ENCODE measurements around the gene GPC4.
"Not testable (repeated sequence)": the region's sequence is repeated elsewhere in the genome, so short reads cannot be mapped to it uniquely, and the experiment has no call there.

Gene GPC4

GRCh38 chrX:133297284-133297683 is 118.0 kb downstream of the GPC4 start:
- H3K27me3 ChIP-seq: no peaks in the 10 kb centered on the region

GRCh38 chrX:133294126-133294525 is 121.2 kb downstream of the GPC4 start:
- Histone ChIP-seq H3K4me3 (no peak overlapping the region), H3K27ac (no peak overlapping the region), H3K9me3 (no peaks in the 10 kb centered on the region), H3K27me3 (no peaks in the 10 kb centered on the region), H3K36me3 (no peaks in the 10 kb centered on the region), H3K4me1 (peaks cover 0 to 27% (median 0%) of the 10 kb centered on the region in 4 donors)
- DNase-seq: peak in 1 of 2 donors; percentile 17
- intact Hi-C loops (cut with DNase I; ENCODE audit: low total_unique reads): no loop called here
- no peak for TF ChIP-seq CTCF (IDR thresholded peaks at IDR 0.05)

More at GRCh38 chrX:133297284-133297683, 118.0 kb downstream of the GPC4 start:
- intact Hi-C loops (cut with DNase I; ENCODE audit: low total_unique reads): no loop called here
- no peak for TF ChIP-seq CTCF (IDR thresholded peaks at IDR 0.05)
- H3K4me3 ChIP-seq: no peak overlapping the region
- H3K4me1 ChIP-seq: peaks cover 0 to 33% (median 0%) of the 10 kb centered on the region in 4 donors
- H3K27ac ChIP-seq: no peak overlapping the region
- DNase-seq: no peak
- H3K36me3 ChIP-seq: peaks cover 0 to under 1% (median under 1%) of the 10 kb centered on the region in 3 donors
- no peaks in the 10 kb centered on the region for H3K9me3 ChIP-seq

- Histone ChIP-seq H3K27me3 (no peaks in the 10 kb centered on the region), H3K36me3 (no peaks in the 10 kb centered on the region), H3K4me1 (peaks cover 0 to 12% (median 0%) of the 10 kb centered on the region in 4 donors), H3K4me3 (no peak overlapping the region), H3K27ac (no peak overlapping the region), H3K9me3 (no peaks in the 10 kb centered on the region)
- intact Hi-C loops (cut with DNase I; ENCODE audit: low total_unique reads): no loop called here
- DNase-seq: no peak
- no peak for TF ChIP-seq CTCF (IDR thresholded peaks at IDR 0.05)
Observed at GRCh38 chrX:133290076-133290475, 125.2 kb downstream of the GPC4 start.

GRCh38 chrX:133287860-133288259 is 127.4 kb downstream of the GPC4 start:
- no peak overlapping the region for H3K27ac ChIP-seq
- no peak overlapping the region for H3K4me3 ChIP-seq
- no peaks in the 10 kb centered on the region for H3K9me3 ChIP-seq
- intact Hi-C loops (cut with DNase I; ENCODE audit: low total_unique reads): no loop called here
- H3K27me3 ChIP-seq: no peaks in the 10 kb centered on the region
- TF ChIP-seq CTCF (IDR thresholded peaks at IDR 0.05): no peak
- no peaks in the 10 kb centered on the region for H3K4me1 ChIP-seq
- DNase-seq: no peak
- H3K36me3 ChIP-seq: no peaks in the 10 kb centered on the region

- Histone ChIP-seq H3K4me1 (no peaks in the 10 kb centered on the region), H3K4me3 (no peak overlapping the region), H3K27me3 (no peaks in the 10 kb centered on the region), H3K36me3 (no peaks in the 10 kb centered on the region), H3K9me3 (peaks cover 0 to 5% (median 0%) of the 10 kb centered on the region in 3 donors), H3K27ac (no peak overlapping the region)
- intact Hi-C loops (cut with DNase I; ENCODE audit: low total_unique reads): no loop called here
- no peak for DNase-seq
- no peak for TF ChIP-seq CTCF (IDR thresholded peaks at IDR 0.05)
Observed at GRCh38 chrX:133285341-133285740, 129.9 kb downstream of the GPC4 start.

GRCh38 chrX:133279112-133279730 is 136.1 kb downstream of the GPC4 start:
- intact Hi-C loops (cut with DNase I; ENCODE audit: low total_unique reads); H3K4me3 ChIP-seq; H3K27ac ChIP-seq; H3K4me1 ChIP-seq; H3K9me3 ChIP-seq; H3K27me3 ChIP-seq; H3K36me3 ChIP-seq; DNase-seq: not testable (repeated sequence)
